Measurements from ENCODE around the gene LMAN1. TPM values are rescaled to one million over a fixed set of nuclear protein-coding genes. Genes with fewer than 3 reads are reported as not detected.

The LMAN1 gene
- total RNA-seq, 1 experiment from 2014 or later, result 77.1 TPM

- no peaks in the 10 kb centered on the region for H3K4me1 ChIP-seq
- no peak for DNase-seq
- no peaks in the 10 kb centered on the region for H3K27me3 ChIP-seq
These were observed 57.1 kb downstream of the LMAN1 start for GRCh38 chr18:59301929-59302328.

DNA sequence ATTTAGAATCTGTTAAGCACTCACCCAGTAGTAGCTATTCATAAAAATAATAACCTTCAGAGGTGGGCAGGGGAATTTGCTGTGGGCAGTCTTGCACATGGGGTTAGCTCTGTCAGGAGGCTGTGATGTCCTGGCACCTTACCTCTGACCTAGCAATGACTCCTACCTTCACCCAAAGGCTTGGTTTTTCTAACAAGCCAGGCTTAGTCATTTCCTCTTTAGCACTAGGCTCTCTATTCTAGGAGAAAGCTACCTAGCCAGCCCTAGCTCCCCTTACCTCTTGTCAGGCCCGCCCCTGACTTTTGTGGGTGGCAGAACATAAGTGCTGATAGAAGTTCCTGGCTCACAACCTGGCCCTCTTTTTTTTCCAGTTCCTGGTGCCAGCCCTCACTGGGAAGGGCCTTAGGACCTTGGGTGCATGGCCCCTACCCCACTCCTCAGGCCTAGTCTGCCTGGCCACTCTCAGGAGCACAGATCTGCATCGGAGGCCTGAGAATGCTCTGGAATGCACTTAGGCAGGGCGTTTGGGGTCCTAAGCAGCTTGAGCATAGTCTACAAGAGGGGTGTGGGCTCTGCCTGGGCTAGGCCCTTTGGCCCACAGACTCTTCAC lies 58.3 kb downstream of the LMAN1 start:
- Histone ChIP-seq H3K9me3 (replicated peaks) (no peaks in the 10 kb centered on the region), H3K4me3 (no peak overlapping the region), H3K27ac (no peak overlapping the region), H3K27me3 (no peaks in the 10 kb centered on the region), H3K36me3 (no peaks in the 10 kb centered on the region), H3K4me1 (no peaks in the 10 kb centered on the region)
- no peak for DNase-seq

More at GRCh38 chr18:59301929-59302328, 57.1 kb downstream of the LMAN1 start:
- no peak overlapping the region for H3K27ac ChIP-seq
- H3K9me3 ChIP-seq (replicated peaks), result no peaks in the 10 kb centered on the region
- H3K36me3 ChIP-seq, result no peaks in the 10 kb centered on the region
- H3K4me3 ChIP-seq, result no peak overlapping the region

GRCh38 chr18:59298871-59299270 lies 60.2 kb downstream of the LMAN1 start:
- no peak overlapping the region for H3K27ac ChIP-seq
- no peaks in the 10 kb centered on the region for H3K27me3 ChIP-seq
- H3K9me3 ChIP-seq (replicated peaks), result no peaks in the 10 kb centered on the region
- H3K4me1 ChIP-seq, result no peaks in the 10 kb centered on the region
- no peak overlapping the region for H3K4me3 ChIP-seq
- DNase-seq, result no peak
- no peaks in the 10 kb centered on the region for H3K36me3 ChIP-seq

GRCh38 chr18:59293317-59293716 lies 65.7 kb downstream of the LMAN1 start:
- H3K36me3 ChIP-seq, result no peaks in the 10 kb centered on the region
- no peak overlapping the region for H3K27ac ChIP-seq
- DNase-seq, result no peak
- no peak overlapping the region for H3K4me3 ChIP-seq
- no peaks in the 10 kb centered on the region for H3K9me3 ChIP-seq (replicated peaks)
- H3K27me3 ChIP-seq, result no peaks in the 10 kb centered on the region
- no peaks in the 10 kb centered on the region for H3K4me1 ChIP-seq

- Histone ChIP-seq H3K4me3 (no peak overlapping the region), H3K36me3 (no peaks in the 10 kb centered on the region), H3K27me3 (no peaks in the 10 kb centered on the region), H3K4me1 (no peaks in the 10 kb centered on the region), H3K27ac (no peak overlapping the region), H3K9me3 (replicated peaks) (no peaks in the 10 kb centered on the region)
- no peak for DNase-seq
These were observed 72.7 kb downstream of the LMAN1 start for GRCh38 chr18:59286341-59286740.

- no peaks in the 10 kb centered on the region for H3K36me3 ChIP-seq
- no peak overlapping the region for H3K4me3 ChIP-seq
- H3K27me3 ChIP-seq, result no peaks in the 10 kb centered on the region
- no peaks in the 10 kb centered on the region for H3K4me1 ChIP-seq
- no peak for DNase-seq
- no peak overlapping the region for H3K27ac ChIP-seq
- no peaks in the 10 kb centered on the region for H3K9me3 ChIP-seq (replicated peaks)
These were observed 76.7 kb downstream of the LMAN1 start for GRCh38 chr18:59282341-59282740.

DNA sequence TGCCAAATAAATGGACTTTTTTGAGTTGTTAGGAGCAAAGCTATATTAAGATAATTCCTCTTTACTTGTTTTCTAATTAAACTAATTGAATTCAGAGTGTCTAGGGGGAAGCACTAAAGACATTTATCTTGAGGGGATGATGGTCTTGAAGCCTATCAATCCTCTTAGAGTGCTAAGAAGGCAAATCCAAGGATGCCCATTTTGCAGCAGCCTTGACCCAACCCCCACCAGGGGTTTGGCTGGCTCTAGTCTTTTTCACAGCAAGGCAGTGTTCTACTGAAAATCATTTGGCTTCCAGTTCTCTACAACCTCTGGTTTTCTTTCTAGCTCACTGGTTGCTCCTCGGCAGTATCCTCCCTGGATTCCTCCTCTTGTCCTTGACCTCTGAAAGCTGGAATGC lies 79.3 kb downstream of the LMAN1 start:
- no peak for DNase-seq
- Histone ChIP-seq H3K27ac (no peak overlapping the region), H3K4me1 (no peaks in the 10 kb centered on the region), H3K9me3 (replicated peaks) (no peaks in the 10 kb centered on the region), H3K4me3 (no peak overlapping the region), H3K27me3 (no peaks in the 10 kb centered on the region), H3K36me3 (no peaks in the 10 kb centered on the region)

- Histone ChIP-seq H3K4me1 (no peaks in the 10 kb centered on the region), H3K4me3 (no peak overlapping the region), H3K36me3 (no peaks in the 10 kb centered on the region), H3K27me3 (no peaks in the 10 kb centered on the region), H3K27ac (no peak overlapping the region), H3K9me3 (replicated peaks) (no peaks in the 10 kb centered on the region)
- DNase-seq, result no peak
These were observed 79.9 kb downstream of the LMAN1 start for GRCh38 chr18:59279193-59279592.

DNA sequence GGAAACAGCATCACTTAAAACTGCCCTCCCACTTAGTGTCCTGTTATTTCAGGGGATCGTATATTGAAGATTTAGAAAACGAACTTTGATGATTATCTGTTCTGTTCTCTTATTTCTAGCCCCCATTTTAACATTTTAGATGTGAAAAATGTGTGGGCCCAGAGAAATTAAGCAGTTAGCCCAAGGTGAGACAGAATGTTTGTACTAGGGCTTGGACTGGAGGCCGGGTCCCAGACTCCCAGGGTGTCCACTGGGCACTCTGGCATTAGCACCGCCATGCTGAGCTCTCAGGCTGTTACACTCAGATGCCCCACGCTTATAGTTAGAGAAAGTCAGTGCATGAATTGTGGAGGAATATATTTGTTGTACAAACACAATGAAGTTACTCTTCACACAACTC lies 80.3 kb downstream of the LMAN1 start:
- Histone ChIP-seq H3K9me3 (replicated peaks) (no peaks in the 10 kb centered on the region), H3K27me3 (no peaks in the 10 kb centered on the region), H3K4me3 (no peak overlapping the region), H3K4me1 (no peaks in the 10 kb centered on the region), H3K36me3 (no peaks in the 10 kb centered on the region), H3K27ac (no peak overlapping the region)
- no peak for DNase-seq

Other genes starting within 250 kb of the LMAN1 start
- 8.8 and 13.2 TPM in 2 replicates for gene SEC11C, start 219.4 kb downstream of the LMAN1 start, total RNA-seq (2014; rRNA removed; shearing (Covaris generic))
- 0.22 TPM in 1 of 2 replicates, not detected in the other for gene GRP, start 139.1 kb downstream of the LMAN1 start, total RNA-seq (2014; rRNA removed; shearing (Covaris generic))
- gene RAX, start 85.8 kb downstream of the LMAN1 start, total RNA-seq (2014; rRNA removed; shearing (Covaris generic)), result not detected in 2 replicates
- not detected in 2 replicates for gene CPLX4, start 40.6 kb downstream of the LMAN1 start, total RNA-seq (2014; rRNA removed; shearing (Covaris generic))

All from SJCRH30 (cell line).